K562 (cell line): ENCODE measurements around the gene SPNS1. TPM values are rescaled to one million over a fixed set of nuclear protein-coding genes. Genes with fewer than 3 reads are reported as not detected.

ENCODE experiments used
- ARID2 ChIP-seq: fragments of 450-650 bp; IDR thresholded peaks from 2 replicates; pipeline ENCODE4 v1.6.1; 2017; ENCODE audit warnings: antibody characterized with exemption, mild to moderate bottlenecking
- ATF1 ChIP-seq, 2 experiments: fragments of 450-650 bp in 1 of 2; IDR thresholded peaks; 2 replicates each; pipeline ENCODE4 v1.6.1; 2016; ENCODE audit warnings: missing compliant biosample characterization in 1 of 2, missing genetic modification characterization in 1 of 2
- CHD1 ChIP-seq: fragments of 200-600 bp; sonication (generic); IDR thresholded peaks from one replicate; pipeline ENCODE4 v1.6.1; 2012; ENCODE audit warnings: mild to moderate bottlenecking, moderate library complexity, low read length, inconsistent platforms
- ETS1 ChIP-seq: conservative IDR thresholded peaks from 2 replicates; pipeline ENCODE4 v1.6.1; 2011; ENCODE audit warnings: low read depth, mild to moderate bottlenecking, low read length; ENCODE audit not compliant: control insufficient read depth
- FOSL1 ChIP-seq: fragments of 200-800 bp; sonication (Bioruptor generic); conservative IDR thresholded peaks from 2 replicates; pipeline ENCODE4 v1.6.1; 2016; ENCODE audit warnings: missing genetic modification characterization, missing compliant biosample characterization
- HDGF ChIP-seq: fragments of 450-650 bp; IDR thresholded peaks from 2 replicates; pipeline ENCODE4 v1.6.1; 2016
- HIVEP1 ChIP-seq: fragments of 250-450 bp; sonication (Bioruptor Pico); IDR thresholded peaks from 2 replicates; pipeline ENCODE4 v1.4.0; 2020; ENCODE audit warnings: mild to moderate bottlenecking
- JUN ChIP-seq, 2 experiments: sonication (generic) in 1 of 2; formaldehyde crosslinking in 1 of 2; IDR thresholded peaks; 2 replicates each; pipeline versions ENCODE4 v1.6.1 to v1.8.0; 2012 to 2022; ENCODE audit warnings: borderline replicate concordance in 2 of 2, mild to moderate bottlenecking in 2 of 2, improper control_type of control experiment in 1 of 2, low read depth in 1 of 2, low read length in 1 of 2, missing genetic modification reagents in 1 of 2
- MYBL2 ChIP-seq, 2 experiments: fragments of 450-650 bp in 1 of 2; sonication (generic) in 1 of 2; formaldehyde crosslinking in 1 of 2; IDR thresholded peaks; 2 replicates each; pipeline versions ENCODE4 v1.6.1 to v1.8.1; 2017 to 2022; ENCODE audit warnings: borderline replicate concordance in 1 of 2, inconsistent platforms in 1 of 2, low read depth in 1 of 2, mild to moderate bottlenecking in 1 of 2, missing genetic modification reagents in 1 of 2, moderate library complexity in 1 of 2
- NR1H2 ChIP-seq: sonication (generic); formaldehyde crosslinking; IDR thresholded peaks from 2 replicates; pipeline ENCODE4 v1.4.0; 2020; ENCODE audit warnings: mild to moderate bottlenecking, missing genetic modification reagents
- POLR2A ChIP-seq: fragments of 450-650 bp; conservative IDR thresholded peaks from 2 replicates; pipeline ENCODE4 v1.6.1; 2016
- PTTG1 ChIP-seq: fragments of 450-650 bp; IDR thresholded peaks from 2 replicates; pipeline ENCODE4 v1.6.1; 2016; ENCODE audit warnings: low read depth, mild to moderate bottlenecking, missing genetic modification characterization, missing compliant biosample characterization
- RBFOX2 ChIP-seq: fragments of 200-400 bp; formaldehyde crosslinking; IDR thresholded peaks from 2 replicates; pipeline ENCODE4 v1.6.1; 2017; ENCODE audit warnings: low read depth, mild to moderate bottlenecking, low read length, moderate library complexity
- TCFL5 ChIP-seq: fragments of 250-450 bp; sonication (Bioruptor Pico); conservative IDR thresholded peaks from 2 replicates; pipeline ENCODE4 v1.6.1; 2021; ENCODE audit warnings: mild to moderate bottlenecking, moderate library complexity, matching md5 sums
- TOE1 ChIP-seq, 2 experiments: fragments of 450-650 bp in 1 of 2; sonication (generic) in 1 of 2; formaldehyde crosslinking in 1 of 2; IDR thresholded peaks; 2 replicates each; pipeline versions ENCODE4 v1.7.1 to v1.8.0; 2016 to 2022; ENCODE audit warnings: borderline replicate concordance in 2 of 2, mild to moderate bottlenecking in 2 of 2, antibody characterized with exemption in 1 of 2, inconsistent platforms in 1 of 2, low read depth in 1 of 2, missing genetic modification reagents in 1 of 2, moderate library complexity in 1 of 2
- ZNF384 ChIP-seq: IDR thresholded peaks from 2 replicates; pipeline ENCODE4 v1.6.1; 2012; ENCODE audit warnings: low read depth, low read length, improper control_type of control experiment
- ZNF583 ChIP-seq: fragments of 250-450 bp; sonication (Bioruptor Pico); IDR thresholded peaks from 2 replicates; pipeline ENCODE4 v1.4.0; 2020
- ZNF592 ChIP-seq: fragments of 450-650 bp; IDR thresholded peaks from 2 replicates; pipeline ENCODE4 v1.6.1; 2017; ENCODE audit warnings: antibody characterized with exemption, mild to moderate bottlenecking
- polyA plus RNA-seq, 8 experiments: library from polyadenylated mRNA; depleted of rRNA in 4 of 8; stranded (reverse) in 5 of 8; unstranded in 3 of 8; fragments of >200 nt; fragmentation: Nextera tagmentation in 2 of 8; fragmentation: Illumina TruSeq in 1 of 8; extraction: Ambion mirVana in 2 of 8; extraction: Trizol in 1 of 8; gene quantifications; 2 replicates each; pipeline versions ENCODE4 v1.2.1 to v1.2.3, GENCODE V29; 2011 to 2014; ENCODE audit warnings: inconsistent platforms in 1 of 8, missing spikeins in 1 of 8
- total RNA-seq, 7 experiments: library from RNA; depleted of rRNA in 6 of 7; stranded (reverse); fragments of >200 nt in 6 of 7; fragmentation: Illumina TruSeq in 2 of 7; extraction: Trizol in 2 of 7; gene quantifications; 2 replicates each; pipeline versions ENCODE4 v1.2.1 to v1.2.3, GENCODE V29; 2011 to 2021; ENCODE audit warnings: low replicate concordance in 1 of 7
- TF ChIP-seq, protein P1 (sequence below): fragments of 250-450 bp; sonication (Bioruptor Pico); IDR thresholded peaks from 2 replicates; pipeline ENCODE4 v1.5.0; 2021
- TF ChIP-seq, protein P2 (sequence below), 2 experiments: IDR thresholded peaks; 2 replicates each; pipeline ENCODE4 v1.6.1; 2011; ENCODE audit warnings: borderline replicate concordance in 1 of 2, control low read depth in 1 of 2, low read depth in 1 of 2, low read length in 1 of 2, mild to moderate bottlenecking in 1 of 2, mixed read lengths in 1 of 2, moderate library complexity in 1 of 2; ENCODE audit not compliant: insufficient read depth in 1 of 2, insufficient read length in 1 of 2, poor library complexity in 1 of 2, severe bottlenecking in 1 of 2; ENCODE audit errors: extremely low read depth in 1 of 2

SPNS1 gene
- total and polyA plus RNA-seq, 9 of the 15 experiments (the other 6 are each of a cell fraction or from before 2014, with no cell fraction given): 0.58 to 64.9 (median 13.7) TPM

- TF ChIP-seq ZNF583 (CRISPR knock-in tag) (no peak), HIVEP1 (CRISPR knock-in tag) (no peak), POLR2A (no peak), ZNF592 (no peak), HDGF (no peak), CHD1 (no peak), FOSL1 (tag) (peak; percentile 65), MYBL2 (IDR thresholded peaks at IDR 0.05; ENCODE audit: low read depth) (no peak), MYBL2 (CRISPR knock-in tag; IDR thresholded peaks at IDR 0.05; ENCODE audit: borderline replicate concordance) (no peak), ETS1 (no peak), RBFOX2 (no peak), PTTG1 (tag) (no peak), ZNF384 (no peak), JUN (IDR thresholded peaks at IDR 0.05; ENCODE audit: borderline replicate concordance, low read depth, low read length) (peak; percentile 61; the same call in 1 of the 2 replicates), JUN (CRISPR knock-in tag; IDR thresholded peaks at IDR 0.05; ENCODE audit: borderline replicate concordance) (no peak), ATF1 (CRISPR knock-in tag; IDR thresholded peaks at IDR 0.05) (no peak), ATF1 (tag; IDR thresholded peaks at IDR 0.05) (no peak), TOE1 (IDR thresholded peaks at IDR 0.05; ENCODE audit: borderline replicate concordance) (no peak), TOE1 (CRISPR knock-in tag; IDR thresholded peaks at IDR 0.05; ENCODE audit: borderline replicate concordance, low read depth) (no peak), TCFL5 (CRISPR knock-in tag) (no peak), NR1H2 (CRISPR knock-in tag) (no peak), ARID2 (no peak)
- TF ChIP-seq, protein P1, sequence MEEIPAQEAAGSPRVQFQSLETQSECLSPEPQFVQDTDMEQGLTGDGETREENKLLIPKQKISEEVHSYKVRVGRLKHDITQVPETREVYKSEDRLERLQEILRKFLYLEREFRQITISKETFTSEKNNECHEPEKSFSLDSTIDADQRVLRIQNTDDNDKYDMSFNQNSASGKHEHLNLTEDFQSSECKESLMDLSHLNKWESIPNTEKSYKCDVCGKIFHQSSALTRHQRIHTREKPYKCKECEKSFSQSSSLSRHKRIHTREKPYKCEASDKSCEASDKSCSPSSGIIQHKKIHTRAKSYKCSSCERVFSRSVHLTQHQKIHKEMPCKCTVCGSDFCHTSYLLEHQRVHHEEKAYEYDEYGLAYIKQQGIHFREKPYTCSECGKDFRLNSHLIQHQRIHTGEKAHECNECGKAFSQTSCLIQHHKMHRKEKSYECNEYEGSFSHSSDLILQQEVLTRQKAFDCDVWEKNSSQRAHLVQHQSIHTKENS: no peak
- TF ChIP-seq, protein P2, sequence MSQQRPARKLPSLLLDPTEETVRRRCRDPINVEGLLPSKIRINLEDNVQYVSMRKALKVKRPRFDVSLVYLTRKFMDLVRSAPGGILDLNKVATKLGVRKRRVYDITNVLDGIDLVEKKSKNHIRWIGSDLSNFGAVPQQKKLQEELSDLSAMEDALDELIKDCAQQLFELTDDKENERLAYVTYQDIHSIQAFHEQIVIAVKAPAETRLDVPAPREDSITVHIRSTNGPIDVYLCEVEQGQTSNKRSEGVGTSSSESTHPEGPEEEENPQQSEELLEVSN (IDR thresholded peaks at IDR 0.05; ENCODE audit: borderline replicate concordance in 1 of 2, extremely low read depth in 1 of 2, insufficient read depth in 1 of 2, insufficient read length in 1 of 2, low read depth in 1 of 2, low read length in 1 of 2, poor library complexity in 1 of 2, severe bottlenecking in 1 of 2): no peak
Observed at GRCh38 chr16:28935346-28935745, 39.2 kb upstream of the SPNS1 start (continued).
